ENCODE data around the gene TUBB2A. TPM values are rescaled to one million over a fixed set of nuclear protein-coding genes. Genes with fewer than 3 reads are reported as not detected.
"Not testable (repeated sequence)": the region's sequence is repeated elsewhere in the genome, so short reads cannot be mapped to it uniquely, and the experiment has no call there.

Gene TUBB2A
- total and polyA plus RNA-seq, 2 of the 8 experiments (the other 6 are each of a cell fraction or from before 2014, with no cell fraction given): 315 to 330 TPM

- Histone ChIP-seq H3K36me3 (ENCODE audit: control insufficient read depth in 2 of 4, insufficient read depth in 4 of 4, low read length in 3 of 4) (no peaks in the 10 kb centered on the region), H3K4ac (replicated peaks; ENCODE audit: insufficient read length, low read depth, low read length) (no peak overlapping the region), H4K5ac (ENCODE audit: insufficient read length, low read depth, low read length) (no peak overlapping the region), H3K27ac (ENCODE audit: low read depth, low read length) (no peak overlapping the region), H2AK5ac (ENCODE audit: low read depth, low read length) (no peak overlapping the region), H3K18ac (ENCODE audit: extremely low read depth, low read length) (no peak overlapping the region), H2BK12ac (ENCODE audit: low read depth, low read length) (no peak overlapping the region), H3K23ac (ENCODE audit: insufficient read length) (no peak overlapping the region), H3K79me1 (ENCODE audit: low read depth, low read length) (no peaks in the 10 kb centered on the region), H3K56ac (replicated peaks; ENCODE audit: insufficient read length, low read depth, low read length) (no peak overlapping the region), H3K4me3 (ENCODE audit: extremely low read depth in 1 of 4, insufficient read depth in 2 of 4, low read depth in 3 of 4, low read length in 4 of 4) (no peak overlapping the region), H3K4me2 (ENCODE audit: insufficient read depth in 1 of 2, low read depth in 2 of 2, low read length in 2 of 2) (no peak overlapping the region), H2BK5ac (ENCODE audit: low read depth, low read length) (no peak overlapping the region), H4K8ac (ENCODE audit: extremely low read depth, insufficient read depth, low read length) (no peak overlapping the region), H3K9ac (replicated peaks in 1 of 4; ENCODE audit: extremely low read depth in 1 of 4, low read depth in 3 of 4, low read length in 3 of 4) (no peak overlapping the region), H3K9me3 (ENCODE audit: insufficient read depth in 2 of 2, low read depth in 1 of 2, low read length in 1 of 2) (no peaks in the 10 kb centered on the region), H3K27me3 (replicated peaks in 1 of 4; ENCODE audit: control insufficient read depth in 3 of 4, extremely low read depth in 1 of 4, insufficient read depth in 3 of 4, low read length in 3 of 4) (peaks cover 0 to 2% (median 0%) of the 10 kb centered on the region in 4 experiments; a peak in 1 of 7 replicates), H3K79me2 (ENCODE audit: control insufficient read depth in 1 of 2, insufficient read depth in 2 of 2, low read length in 2 of 2) (no peaks in the 10 kb centered on the region), H2BK120ac (replicated peaks; ENCODE audit: low read depth, low read length) (no peak overlapping the region), H4K20me1 (replicated peaks in 1 of 2; ENCODE audit: control insufficient read depth in 1 of 2, insufficient read depth in 2 of 2, low read length in 2 of 2) (no peaks in the 10 kb centered on the region), H3K4me1 (replicated peaks in 1 of 4; ENCODE audit: control insufficient read depth in 3 of 4, insufficient read depth in 4 of 4, low read length in 3 of 4) (no peaks in the 10 kb centered on the region; a peak in 1 of 7 replicates), H2AFZ (ENCODE audit: low read length) (no peak overlapping the region), H3K23me2 (ENCODE audit: low read depth, low read length) (no peaks in the 10 kb centered on the region), H2BK20ac (ENCODE audit: low read length) (no peak overlapping the region), H3K14ac (ENCODE audit: insufficient read length) (no peak overlapping the region), H4K91ac (replicated peaks; ENCODE audit: insufficient read length, low read length) (no peak overlapping the region), H2BK15ac (ENCODE audit: low read length) (no peak overlapping the region)
- CTCF ChIA-PET (ENCODE audit: partially characterized antibody): interaction anchor here (0.5 to 0.9 kb wide), 3 partner anchors 11 to 77 kb away, joined by 3 to 4 read pairs (median 3); no protein-coding TSS in a partner anchor
- no peak for FAIRE-seq
- TF ChIP-seq RAD21 (IDR thresholded peaks at IDR 0.05 in 1 of 2, conservative IDR thresholded peaks at IDR 0.05 in 1 of 2; ENCODE audit: low read depth in 2 of 2, low read length in 2 of 2): no peak
- 90% methylated on average over 2 of the region's 2 CpGs; no CpG with 5 or more reads in 1 of the 2 experiments for WGBS, 2 experiments (ENCODE audit: extremely low coverage in 1 of 2, insufficient coverage in 1 of 2, insufficient read length in 1 of 2, insufficient replicate concordance in 2 of 2, low coverage in 1 of 2, low lambda C conversion rate in 2 of 2, missing lambda C conversion rate in 1 of 2)
- DNase-seq (ENCODE audit: low read depth in 1 of 2, low spot score in 2 of 2): no peak
- POLR2A ChIA-PET (ENCODE audit: partially characterized antibody): no interaction called here
Observed at GRCh38 chr6:3181105-3181504, 23.8 kb upstream of the TUBB2A start.

GRCh38 chr6:3179945-3180344 lies 22.6 kb upstream of the TUBB2A start:
- not testable (repeated sequence) for H3K4me3 ChIP-seq (ENCODE audit: extremely low read depth in 1 of 4, insufficient read depth in 2 of 4, low read depth in 3 of 4, low read length in 4 of 4)
- POLR2A ChIA-PET (ENCODE audit: partially characterized antibody): interaction anchor here (0.6 to 0.8 kb wide), 2 partner anchors 24 to 25 kb away, joined by 3 to 5 read pairs; no protein-coding TSS in a partner anchor

More at GRCh38 chr6:3179945-3180344, 22.6 kb upstream of the TUBB2A start:
- H2BK120ac ChIP-seq (replicated peaks; ENCODE audit: low read depth, low read length); H3K79me2 ChIP-seq (ENCODE audit: control insufficient read depth in 1 of 2, insufficient read depth in 2 of 2, low read length in 2 of 2); H2BK15ac ChIP-seq (ENCODE audit: low read length); H4K20me1 ChIP-seq (replicated peaks in 1 of 2; ENCODE audit: control insufficient read depth in 1 of 2, insufficient read depth in 2 of 2, low read length in 2 of 2); H3K27ac ChIP-seq (ENCODE audit: low read depth, low read length); H3K23ac ChIP-seq (ENCODE audit: insufficient read length); H3K27me3 ChIP-seq (replicated peaks in 1 of 4; ENCODE audit: control insufficient read depth in 3 of 4, extremely low read depth in 1 of 4, insufficient read depth in 3 of 4, low read length in 3 of 4); H3K9me3 ChIP-seq (ENCODE audit: insufficient read depth in 2 of 2, low read depth in 1 of 2, low read length in 1 of 2); H4K91ac ChIP-seq (replicated peaks; ENCODE audit: insufficient read length, low read length); H4K5ac ChIP-seq (ENCODE audit: insufficient read length, low read depth, low read length); H3K79me1 ChIP-seq (ENCODE audit: low read depth, low read length); H3K4me1 ChIP-seq (replicated peaks in 1 of 4; ENCODE audit: control insufficient read depth in 3 of 4, insufficient read depth in 4 of 4, low read length in 3 of 4); H3K18ac ChIP-seq (ENCODE audit: extremely low read depth, low read length); H2BK20ac ChIP-seq (ENCODE audit: low read length); DNase-seq (ENCODE audit: low read depth in 1 of 2, low spot score in 2 of 2); H2AK5ac ChIP-seq (ENCODE audit: low read depth, low read length); H3K9ac ChIP-seq (replicated peaks in 1 of 4; ENCODE audit: extremely low read depth in 1 of 4, low read depth in 3 of 4, low read length in 3 of 4); H4K8ac ChIP-seq (ENCODE audit: extremely low read depth, insufficient read depth, low read length); H3K56ac ChIP-seq (replicated peaks; ENCODE audit: insufficient read length, low read depth, low read length); H3K23me2 ChIP-seq (ENCODE audit: low read depth, low read length); H3K36me3 ChIP-seq (ENCODE audit: control insufficient read depth in 2 of 4, insufficient read depth in 4 of 4, low read length in 3 of 4); H3K14ac ChIP-seq (ENCODE audit: insufficient read length); H3K4ac ChIP-seq (replicated peaks; ENCODE audit: insufficient read length, low read depth, low read length); H2BK12ac ChIP-seq (ENCODE audit: low read depth, low read length); CTCF ChIA-PET (ENCODE audit: partially characterized antibody); FAIRE-seq; H2AFZ ChIP-seq (ENCODE audit: low read length); H2BK5ac ChIP-seq (ENCODE audit: low read depth, low read length): not testable (repeated sequence)
- 67% methylated on average over 7 of the region's 8 CpGs; no CpG with 5 or more reads in 1 of the 2 experiments for WGBS, 2 experiments (ENCODE audit: extremely low coverage in 1 of 2, insufficient coverage in 1 of 2, insufficient read length in 1 of 2, insufficient replicate concordance in 2 of 2, low coverage in 1 of 2, low lambda C conversion rate in 2 of 2, missing lambda C conversion rate in 1 of 2)
- H3K4me2 ChIP-seq (ENCODE audit: insufficient read depth in 1 of 2, low read depth in 2 of 2, low read length in 2 of 2): peak overlapping the region in 1 of 2 experiments; percentile 56; a peak in 1 of 4 replicates
